KMS-11 (cell line): ENCODE data around the gene PM20D1.

Experiments
- H2AFZ ChIP-seq: fragments of 200-600 bp; sonication (generic); 2 replicates; pipeline ENCODE4 v1.6.1; 2016; ENCODE audit warnings: antibody characterized with exemption, mixed run types, low read depth
- H3K27ac ChIP-seq: fragments of 200-600 bp; sonication (generic); 2 replicates; pipeline ENCODE4 v1.6.1; 2016; ENCODE audit warnings: mild to moderate bottlenecking, mixed run types
- H3K27me3 ChIP-seq: fragments of 200-600 bp; sonication (generic); 2 replicates; pipeline ENCODE4 v1.6.1; 2017; ENCODE audit warnings: mild to moderate bottlenecking, low read depth, mixed run types, moderate library complexity; ENCODE audit not compliant: insufficient read depth
- H3K36me3 ChIP-seq: fragments of 200-600 bp; sonication (generic); 2 replicates; pipeline ENCODE4 v1.6.1; 2017; ENCODE audit warnings: mild to moderate bottlenecking, mixed run types; ENCODE audit not compliant: insufficient read depth
- H3K4me1 ChIP-seq: fragments of 200-600 bp; sonication (generic); 2 replicates; pipeline ENCODE4 v1.6.1; 2016; ENCODE audit warnings: mild to moderate bottlenecking, low read depth, mixed run types; ENCODE audit not compliant: poor library complexity, severe bottlenecking
- H3K4me2 ChIP-seq: fragments of 200-600 bp; sonication (generic); 2 replicates; pipeline ENCODE4 v1.7.0; 2016; ENCODE audit warnings: mild to moderate bottlenecking, mixed run types
- H3K4me3 ChIP-seq: fragments of 200-600 bp; sonication (generic); IDR thresholded peaks from 2 replicates; pipeline ENCODE4 v1.6.1; 2017; ENCODE audit warnings: low read depth, low read length, mixed read lengths; ENCODE audit not compliant: insufficient read depth
- H3K79me2 ChIP-seq: fragments of 200-600 bp; sonication (generic); 2 replicates; pipeline ENCODE4 v1.6.1; 2016; ENCODE audit warnings: low read depth, mixed run types; ENCODE audit not compliant: insufficient read depth
- H3K9ac ChIP-seq: fragments of 200-600 bp; sonication (generic); 2 replicates; pipeline ENCODE4 v1.6.1; 2016; ENCODE audit warnings: mild to moderate bottlenecking, mixed run types
- H4K20me1 ChIP-seq: fragments of 200-600 bp; sonication (generic); 2 replicates; pipeline ENCODE4 v1.6.1; 2016; ENCODE audit warnings: mild to moderate bottlenecking, mixed run types; ENCODE audit not compliant: insufficient read depth
- TF ChIP-seq, protein P1 (sequence below): fragments of 200-600 bp; sonication (generic); conservative IDR thresholded peaks from 2 replicates; pipeline ENCODE4 v1.6.1; 2017; ENCODE audit warnings: low read depth, mild to moderate bottlenecking, antibody characterized with exemption, low read length, moderate library complexity, mixed read lengths

Gene PM20D1

DNA sequence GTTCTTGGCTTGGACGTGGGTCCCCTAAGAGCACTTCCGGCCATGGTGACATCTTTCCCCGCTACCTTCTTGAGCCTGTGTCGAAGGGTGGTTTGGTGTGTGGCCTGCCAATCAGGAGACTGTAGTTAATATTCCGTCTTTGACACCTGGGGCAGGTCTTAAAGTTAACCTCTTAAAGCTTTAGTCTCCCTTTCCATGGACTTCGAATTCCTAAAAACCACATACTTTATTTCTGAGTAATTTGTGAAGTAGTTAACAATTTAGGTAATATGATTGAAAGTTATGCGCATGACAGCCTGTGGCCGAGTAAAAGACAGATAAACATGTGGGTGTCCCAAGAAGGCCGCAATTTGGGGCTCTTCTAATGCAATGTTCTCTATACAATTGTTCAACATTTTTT lies 64.5 kb downstream of the PM20D1 start:
- Histone ChIP-seq H3K27ac (no peak overlapping the region), H3K4me3 (no peak overlapping the region), H3K79me2 (no peaks in the 10 kb centered on the region), H3K27me3 (no peaks in the 10 kb centered on the region), H3K36me3 (no peaks in the 10 kb centered on the region), H3K4me1 (no peaks in the 10 kb centered on the region), H3K9ac (no peak overlapping the region), H4K20me1 (no peaks in the 10 kb centered on the region), H2AFZ (no peak overlapping the region), H3K4me2 (no peak overlapping the region)
- TF ChIP-seq, protein P1, sequence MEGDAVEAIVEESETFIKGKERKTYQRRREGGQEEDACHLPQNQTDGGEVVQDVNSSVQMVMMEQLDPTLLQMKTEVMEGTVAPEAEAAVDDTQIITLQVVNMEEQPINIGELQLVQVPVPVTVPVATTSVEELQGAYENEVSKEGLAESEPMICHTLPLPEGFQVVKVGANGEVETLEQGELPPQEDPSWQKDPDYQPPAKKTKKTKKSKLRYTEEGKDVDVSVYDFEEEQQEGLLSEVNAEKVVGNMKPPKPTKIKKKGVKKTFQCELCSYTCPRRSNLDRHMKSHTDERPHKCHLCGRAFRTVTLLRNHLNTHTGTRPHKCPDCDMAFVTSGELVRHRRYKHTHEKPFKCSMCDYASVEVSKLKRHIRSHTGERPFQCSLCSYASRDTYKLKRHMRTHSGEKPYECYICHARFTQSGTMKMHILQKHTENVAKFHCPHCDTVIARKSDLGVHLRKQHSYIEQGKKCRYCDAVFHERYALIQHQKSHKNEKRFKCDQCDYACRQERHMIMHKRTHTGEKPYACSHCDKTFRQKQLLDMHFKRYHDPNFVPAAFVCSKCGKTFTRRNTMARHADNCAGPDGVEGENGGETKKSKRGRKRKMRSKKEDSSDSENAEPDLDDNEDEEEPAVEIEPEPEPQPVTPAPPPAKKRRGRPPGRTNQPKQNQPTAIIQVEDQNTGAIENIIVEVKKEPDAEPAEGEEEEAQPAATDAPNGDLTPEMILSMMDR: no peak

DNA sequence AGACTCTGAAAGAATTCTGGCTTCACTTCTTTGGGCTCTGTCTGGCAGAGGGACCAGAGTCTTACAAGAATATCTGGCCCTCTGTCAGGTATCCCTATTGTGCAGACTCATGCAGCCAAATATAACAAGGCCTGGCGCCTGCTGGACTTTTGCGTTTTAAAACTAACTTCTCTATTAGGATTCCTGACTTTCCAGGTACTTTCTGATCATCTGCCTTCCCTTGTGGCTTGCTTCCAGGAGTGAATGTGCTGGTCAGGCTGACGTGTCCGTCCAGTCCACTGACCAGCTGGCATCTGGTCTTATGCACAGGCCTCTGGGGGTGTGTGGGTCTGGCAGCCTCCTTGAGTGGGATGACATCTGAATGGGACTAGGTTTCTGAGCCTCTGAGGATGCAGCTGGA lies 66.0 kb downstream of the PM20D1 start:
- Histone ChIP-seq H4K20me1 (no peaks in the 10 kb centered on the region), H3K4me3 (no peak overlapping the region), H3K4me1 (no peaks in the 10 kb centered on the region), H3K27me3 (no peaks in the 10 kb centered on the region), H3K9ac (no peak overlapping the region), H3K27ac (no peak overlapping the region), H2AFZ (no peak overlapping the region), H3K36me3 (no peaks in the 10 kb centered on the region), H3K4me2 (no peak overlapping the region), H3K79me2 (no peaks in the 10 kb centered on the region)
- TF ChIP-seq, protein P1: no peak

DNA sequence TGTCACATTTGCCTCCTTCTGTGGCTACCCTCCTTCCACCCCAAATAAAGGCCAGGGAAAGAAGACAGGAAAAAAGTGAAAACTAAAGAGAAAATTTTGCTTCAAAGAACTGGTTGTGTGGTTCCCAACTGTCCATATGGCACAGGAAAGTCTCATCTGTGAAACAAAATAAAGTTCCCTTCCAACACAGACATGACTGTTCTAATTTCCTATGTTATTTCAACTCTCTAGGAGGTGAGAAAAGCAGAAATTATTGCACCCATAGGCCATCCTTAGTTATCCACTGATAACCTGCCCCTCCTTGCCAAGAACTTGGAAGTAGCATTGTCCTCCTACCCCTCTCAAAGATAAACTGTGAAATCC lies 66.5 kb downstream of the PM20D1 start:
- no peak overlapping the region for H3K4me3 ChIP-seq
- H3K4me2 ChIP-seq: no peak overlapping the region
- no peaks in the 10 kb centered on the region for H3K27me3 ChIP-seq
- no peaks in the 10 kb centered on the region for H3K36me3 ChIP-seq
- no peaks in the 10 kb centered on the region for H3K79me2 ChIP-seq
- H2AFZ ChIP-seq: no peak overlapping the region
- H3K4me1 ChIP-seq: no peaks in the 10 kb centered on the region
- no peaks in the 10 kb centered on the region for H4K20me1 ChIP-seq
- H3K27ac ChIP-seq: no peak overlapping the region
- H3K9ac ChIP-seq: no peak overlapping the region
- TF ChIP-seq, protein P1: no peak

DNA sequence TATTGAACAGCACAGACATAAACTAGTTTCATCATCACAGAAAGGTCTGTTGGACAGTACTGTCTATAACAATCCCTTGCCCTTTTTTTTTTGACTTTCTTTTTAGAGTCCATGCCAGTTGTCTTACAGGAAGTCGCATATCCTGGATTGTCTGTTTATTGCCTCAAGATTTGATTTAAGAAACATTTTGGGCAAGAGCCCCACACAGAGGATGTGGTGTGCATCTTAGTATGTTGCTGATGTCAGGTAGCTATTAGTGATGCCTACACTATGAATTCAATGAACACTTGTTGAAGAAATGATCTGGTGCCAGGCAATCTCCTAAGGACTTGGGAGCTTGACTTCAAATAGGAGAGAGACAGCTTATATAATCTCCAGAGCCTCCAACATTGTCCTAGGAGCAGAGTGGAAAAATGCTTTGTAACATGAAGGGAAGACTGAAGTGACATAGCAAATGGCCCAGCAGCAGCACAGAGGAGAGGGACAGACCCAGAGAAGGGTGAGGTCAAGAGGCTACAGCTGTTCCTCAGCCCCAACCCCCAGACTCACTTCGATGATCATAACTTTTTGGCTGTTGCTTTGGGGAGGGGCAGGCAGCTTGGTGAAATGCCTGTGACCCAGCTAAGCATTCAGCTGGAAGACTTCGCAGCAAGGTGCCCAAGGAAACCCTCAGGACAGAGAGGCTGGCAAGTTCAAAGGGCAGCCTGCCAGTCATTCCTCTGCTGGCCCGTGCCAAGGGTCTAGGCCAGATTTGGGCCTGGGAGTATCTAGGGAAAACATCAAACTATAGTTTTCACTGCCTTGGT lies 67.1 kb downstream of the PM20D1 start:
- H3K4me1 ChIP-seq: no peaks in the 10 kb centered on the region
- H3K4me2 ChIP-seq: no peak overlapping the region
- no peak overlapping the region for H3K4me3 ChIP-seq
- H3K27ac ChIP-seq: no peak overlapping the region
- H3K36me3 ChIP-seq: no peaks in the 10 kb centered on the region
- no peaks in the 10 kb centered on the region for H3K27me3 ChIP-seq
- TF ChIP-seq, protein P1: no peak
- H3K79me2 ChIP-seq: no peaks in the 10 kb centered on the region
- no peaks in the 10 kb centered on the region for H4K20me1 ChIP-seq
- no peak overlapping the region for H3K9ac ChIP-seq
- no peak overlapping the region for H2AFZ ChIP-seq
